ENCODE measurements around the gene PKLR. TPM values are rescaled to one million over a fixed set of nuclear protein-coding genes. Genes with fewer than 3 reads are reported as not detected.

PKLR gene
- total and polyA plus RNA-seq, 2 donors (not counting 1 experiment from before 2014, with no cell fraction given) = not detected

GRCh38 chr1:155318082-155318481 lies 16.8 kb upstream of the PKLR start:
- Mint-ChIP-seq H3K9me3 (ENCODE audit: insufficient read depth) (no peaks in the 10 kb centered on the region), H3K27me3 (no peaks in the 10 kb centered on the region), H3K4me1 (peaks cover 33% of the 10 kb centered on the region), H3K27ac (no peak overlapping the region), H3K4me3 (no peak overlapping the region)
- Histone ChIP-seq H4K20me1 (ENCODE audit: control insufficient read depth, insufficient read depth, low read length, poor library complexity, severe bottlenecking) (no peaks in the 10 kb centered on the region), H3K9me3 (ENCODE audit: control extremely low read depth in 1 of 3, control insufficient read depth in 2 of 3, insufficient read depth in 1 of 3, low read length in 2 of 3) (peaks cover 0 to 2% (median 0%) of the 10 kb centered on the region in 3 donors), H2AFZ (ENCODE audit: insufficient read depth, low read depth, low read length, poor library complexity, severe bottlenecking) (no peak overlapping the region), H3K27me3 (replicated peaks in 1 of 4; ENCODE audit: control extremely low read depth in 1 of 4, control insufficient read depth in 3 of 4, insufficient read depth in 4 of 4, low read length in 3 of 4) (no peaks in the 10 kb centered on the region), H3K36me3 (replicated peaks in 1 of 2; ENCODE audit: control extremely low read depth in 1 of 2, control insufficient read depth in 1 of 2, extremely low read depth in 1 of 2, insufficient read depth in 2 of 2, low read length in 1 of 2) (peaks cover 0 to 3% of the 10 kb centered on the region in 2 experiments), H3K9ac (ENCODE audit: low read length) (no peak overlapping the region), H3K27ac (ENCODE audit: low read length in 2 of 2) (no peak overlapping the region), H3K79me2 (ENCODE audit: control insufficient read depth, insufficient read depth, low read length) (peaks cover 9% of the 10 kb centered on the region), H3K4me1 (ENCODE audit: control insufficient read depth in 2 of 2, insufficient read depth in 2 of 2, low read length in 2 of 2) (peaks cover 17 to 27% of the 10 kb centered on the region in 2 donors), H3K4me2 (replicated peaks; ENCODE audit: low read depth, low read length, poor library complexity, severe bottlenecking) (no peak overlapping the region), H3K4me3 (ENCODE audit: control extremely low read depth in 1 of 5, extremely low read depth in 1 of 5, insufficient read depth in 1 of 5, low read depth in 2 of 5, low read length in 4 of 5) (no peak overlapping the region)
- DNase-seq (no peak), ATAC-seq (ENCODE audit: low read depth) (no peak)
- WGBS (ENCODE audit: insufficient coverage) = 98% methylated on average over 9 of the region's 9 CpGs
- CTCF ChIA-PET = interaction anchor here (0.8 to 1.9 kb wide), 3 partner anchors 10 to 25 kb away, joined by 3 to 5 read pairs (median 3); no protein-coding TSS in a partner anchor
- POLR2A ChIA-PET = interaction anchor here (0.7 kb wide), 1 partner anchor 66 kb away, joined by 3 read pairs; no protein-coding TSS in a partner anchor
- TF ChIP-seq CTCF (IDR thresholded peaks at IDR 0.05) = no peak
- TF ChIP-seq EZH2 (IDR thresholded peaks at IDR 0.05; ENCODE audit: borderline replicate concordance, insufficient read depth, low read depth, low read length, poor library complexity, severe bottlenecking) = no peak
- intact Hi-C loops (cut with micrococcal nuclease) = no loop called here

GRCh38 chr1:155316922-155317321 lies 15.7 kb upstream of the PKLR start:
- Histone ChIP-seq H3K9me3 (ENCODE audit: control extremely low read depth in 1 of 3, control insufficient read depth in 2 of 3, insufficient read depth in 1 of 3, low read length in 2 of 3) (peaks cover 0 to 2% (median 0%) of the 10 kb centered on the region in 3 donors), H3K27ac (ENCODE audit: low read length in 2 of 2) (no peak overlapping the region), H3K4me3 (ENCODE audit: control extremely low read depth in 1 of 5, extremely low read depth in 1 of 5, insufficient read depth in 1 of 5, low read depth in 2 of 5, low read length in 4 of 5) (no peak overlapping the region), H3K27me3 (replicated peaks in 1 of 4; ENCODE audit: control extremely low read depth in 1 of 4, control insufficient read depth in 3 of 4, insufficient read depth in 4 of 4, low read length in 3 of 4) (no peaks in the 10 kb centered on the region), H2AFZ (ENCODE audit: insufficient read depth, low read depth, low read length, poor library complexity, severe bottlenecking) (no peak overlapping the region), H3K79me2 (ENCODE audit: control insufficient read depth, insufficient read depth, low read length) (peaks cover 7% of the 10 kb centered on the region), H4K20me1 (ENCODE audit: control insufficient read depth, insufficient read depth, low read length, poor library complexity, severe bottlenecking) (no peaks in the 10 kb centered on the region), H3K36me3 (replicated peaks in 1 of 2; ENCODE audit: control extremely low read depth in 1 of 2, control insufficient read depth in 1 of 2, extremely low read depth in 1 of 2, insufficient read depth in 2 of 2, low read length in 1 of 2) (peaks cover 0 to 3% of the 10 kb centered on the region in 2 experiments), H3K4me2 (replicated peaks; ENCODE audit: low read depth, low read length, poor library complexity, severe bottlenecking) (no peak overlapping the region), H3K9ac (ENCODE audit: low read length) (no peak overlapping the region), H3K4me1 (ENCODE audit: control insufficient read depth in 2 of 2, insufficient read depth in 2 of 2, low read length in 2 of 2) (peaks cover 13 to 19% of the 10 kb centered on the region in 2 donors)
- no peak for ATAC-seq (ENCODE audit: low read depth)
- peaks cover 28% of the 10 kb centered on the region for H3K4me1 Mint-ChIP-seq
- ChIA-PET POLR2A (interaction anchor here (0.7 kb wide), 2 partner anchors 66 to 1587 kb away, joined by 3 read pairs; no protein-coding TSS in a partner anchor), CTCF (interaction anchor here (1.0 to 1.6 kb wide), 2 partner anchors 9 to 66 kb away, joined by 3 to 5 read pairs; no protein-coding TSS in a partner anchor)
- H3K9me3 Mint-ChIP-seq (ENCODE audit: insufficient read depth) = no peaks in the 10 kb centered on the region
- H3K27ac Mint-ChIP-seq = no peak overlapping the region
- H3K4me3 Mint-ChIP-seq = no peak overlapping the region
- WGBS (ENCODE audit: insufficient coverage) = 90% methylated on average over 2 of the region's 3 CpGs
- no peak for DNase-seq
- H3K27me3 Mint-ChIP-seq = no peaks in the 10 kb centered on the region
- intact Hi-C loops (cut with micrococcal nuclease) = no loop called here
- TF ChIP-seq EZH2 (IDR thresholded peaks at IDR 0.05; ENCODE audit: borderline replicate concordance, insufficient read depth, low read depth, low read length, poor library complexity, severe bottlenecking) (no peak), CTCF (IDR thresholded peaks at IDR 0.05) (no peak)

Measured in B cell (primary cell).